ENCODE measurements around the gene GTSE1.

GTSE1 gene

DNA sequence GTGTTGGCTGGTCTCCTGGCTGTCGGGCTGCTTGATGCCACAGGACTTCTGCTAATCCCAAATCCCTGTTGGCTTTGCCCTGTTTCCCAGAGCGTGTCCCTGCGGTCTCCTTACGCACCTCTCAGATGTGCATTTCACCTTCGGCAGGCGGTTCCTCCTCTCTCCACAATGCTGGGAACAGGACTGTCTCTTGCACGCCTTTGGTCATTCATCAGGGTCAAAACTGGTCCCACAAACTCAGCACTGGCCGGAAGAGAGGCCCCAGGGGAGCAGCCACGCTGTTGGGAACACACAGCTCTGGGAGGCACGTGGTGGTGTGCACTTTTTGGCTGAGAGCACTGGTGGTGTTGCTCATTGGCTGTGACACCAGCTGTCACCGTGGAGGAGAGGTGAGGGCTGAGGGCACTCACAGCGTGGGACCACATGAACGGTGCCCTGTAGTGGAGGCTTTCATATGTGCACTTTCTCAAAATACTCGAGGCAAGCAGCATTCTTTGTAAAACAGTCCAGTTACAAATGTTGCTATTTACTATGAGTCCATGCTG lies 23.6 kb downstream of the GTSE1 start:
- no peaks in the 10 kb centered on the region for H3K27me3 ChIP-seq (ENCODE audit: control insufficient read depth, insufficient read depth, low read length)
- H3K9me3 ChIP-seq (ENCODE audit: control insufficient read depth, insufficient read depth, low read depth, low read length): no peaks in the 10 kb centered on the region
- H3K27ac ChIP-seq (ENCODE audit: low read depth, low read length): no peak overlapping the region
- H3K36me3 ChIP-seq (ENCODE audit: control insufficient read depth, insufficient read depth, low read length): peaks cover 84% of the 10 kb centered on the region
- no peaks in the 10 kb centered on the region for H3K4me1 ChIP-seq (ENCODE audit: control insufficient read depth, insufficient read depth, low read length)
- H3K4me3 ChIP-seq (ENCODE audit: low read depth, low read length): no peak overlapping the region
- H3K9ac ChIP-seq (ENCODE audit: low read length): no peak overlapping the region

DNA sequence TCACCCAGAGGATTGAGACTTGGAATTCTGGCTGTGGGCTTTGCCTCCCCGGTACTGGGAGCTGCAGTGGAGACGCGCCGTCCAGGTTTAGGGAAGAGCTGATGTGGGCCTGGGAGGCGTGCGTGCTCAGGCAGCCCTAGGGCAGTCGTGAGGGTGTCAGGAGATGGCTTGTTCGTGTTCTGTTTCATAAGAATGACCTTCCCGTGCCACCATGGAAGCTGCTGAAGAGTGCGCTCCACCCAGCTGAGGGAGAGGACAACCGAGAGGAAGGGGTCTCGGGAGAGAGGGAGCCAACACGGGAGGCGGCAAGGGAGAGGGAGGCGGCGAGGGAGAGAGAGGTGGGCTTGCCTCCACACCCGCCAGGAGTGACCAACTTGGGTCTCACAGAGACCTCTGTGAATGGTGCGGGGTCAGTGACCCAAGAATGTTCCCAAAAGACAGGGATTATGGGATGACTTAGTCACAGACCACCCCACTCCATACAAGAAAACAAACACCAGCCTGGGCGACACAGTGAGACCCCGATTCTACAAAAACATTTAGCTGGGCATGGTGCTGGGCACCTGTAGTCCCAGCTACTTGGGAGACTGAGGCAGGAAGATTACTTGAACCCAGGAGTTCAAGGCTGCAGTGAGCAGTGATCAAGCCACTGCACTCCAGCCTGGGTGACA lies 24.2 kb downstream of the GTSE1 start:
- Histone ChIP-seq H3K9me3 (ENCODE audit: control insufficient read depth, insufficient read depth, low read depth, low read length) (no peaks in the 10 kb centered on the region), H3K36me3 (ENCODE audit: control insufficient read depth, insufficient read depth, low read length) (peaks cover 84% of the 10 kb centered on the region), H3K4me3 (ENCODE audit: low read depth, low read length) (no peak overlapping the region), H3K27me3 (ENCODE audit: control insufficient read depth, insufficient read depth, low read length) (no peaks in the 10 kb centered on the region), H3K9ac (ENCODE audit: low read length) (no peak overlapping the region), H3K4me1 (ENCODE audit: control insufficient read depth, insufficient read depth, low read length) (no peaks in the 10 kb centered on the region), H3K27ac (ENCODE audit: low read depth, low read length) (no peak overlapping the region)

DNA sequence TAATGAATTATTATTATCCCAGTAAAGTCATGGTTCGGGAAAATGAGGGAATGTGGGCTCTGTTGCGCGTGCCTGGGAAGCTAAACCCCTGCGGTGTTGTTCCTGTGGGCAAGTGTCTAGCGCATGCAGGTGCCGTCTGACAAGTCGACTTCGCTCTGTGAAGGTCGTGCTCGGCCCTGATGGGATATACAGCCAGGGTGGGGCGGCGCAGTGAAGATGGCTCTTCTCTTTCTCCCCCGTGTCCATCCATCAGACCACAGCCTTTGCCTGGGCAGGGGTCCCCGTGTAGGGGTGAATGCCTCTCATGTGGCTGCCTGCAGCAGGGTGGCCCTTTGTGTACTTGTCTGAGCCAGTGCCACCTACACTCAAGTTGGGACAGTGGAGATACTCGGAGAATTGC lies 26.0 kb downstream of the GTSE1 start:
- Histone ChIP-seq H3K4me3 (ENCODE audit: low read depth, low read length) (no peak overlapping the region), H3K36me3 (ENCODE audit: control insufficient read depth, insufficient read depth, low read length) (peaks cover 85% of the 10 kb centered on the region), H3K9ac (ENCODE audit: low read length) (no peak overlapping the region), H3K27me3 (ENCODE audit: control insufficient read depth, insufficient read depth, low read length) (no peaks in the 10 kb centered on the region), H3K9me3 (ENCODE audit: control insufficient read depth, insufficient read depth, low read depth, low read length) (no peaks in the 10 kb centered on the region), H3K4me1 (ENCODE audit: control insufficient read depth, insufficient read depth, low read length) (no peaks in the 10 kb centered on the region), H3K27ac (ENCODE audit: low read depth, low read length) (no peak overlapping the region)

DNA sequence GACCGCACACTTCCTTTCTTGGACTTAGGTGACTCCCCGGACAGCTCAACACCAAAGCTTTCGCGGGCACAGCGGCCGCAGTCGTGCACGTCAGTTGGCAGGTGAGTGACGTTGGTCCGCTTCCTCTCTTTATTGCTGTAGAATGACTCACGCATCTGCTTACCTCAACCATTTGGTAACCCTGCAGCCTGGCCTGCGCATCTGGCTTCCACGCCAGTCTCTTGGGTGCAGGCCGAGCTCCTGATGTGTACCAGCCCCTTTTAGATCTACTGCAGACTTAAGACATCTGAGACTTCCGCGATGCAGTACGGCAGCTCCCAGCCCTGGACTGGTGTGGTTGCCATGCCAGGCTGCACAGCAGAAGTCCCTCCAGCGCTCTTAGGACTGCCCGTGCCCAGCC lies 26.5 kb downstream of the GTSE1 start:
- Histone ChIP-seq H3K4me3 (ENCODE audit: low read depth, low read length) (no peak overlapping the region), H3K9me3 (ENCODE audit: control insufficient read depth, insufficient read depth, low read depth, low read length) (no peaks in the 10 kb centered on the region), H3K27ac (ENCODE audit: low read depth, low read length) (no peak overlapping the region), H3K27me3 (ENCODE audit: control insufficient read depth, insufficient read depth, low read length) (no peaks in the 10 kb centered on the region), H3K9ac (ENCODE audit: low read length) (no peak overlapping the region), H3K4me1 (ENCODE audit: control insufficient read depth, insufficient read depth, low read length) (no peaks in the 10 kb centered on the region), H3K36me3 (ENCODE audit: control insufficient read depth, insufficient read depth, low read length) (peaks cover 85% of the 10 kb centered on the region)

DNA sequence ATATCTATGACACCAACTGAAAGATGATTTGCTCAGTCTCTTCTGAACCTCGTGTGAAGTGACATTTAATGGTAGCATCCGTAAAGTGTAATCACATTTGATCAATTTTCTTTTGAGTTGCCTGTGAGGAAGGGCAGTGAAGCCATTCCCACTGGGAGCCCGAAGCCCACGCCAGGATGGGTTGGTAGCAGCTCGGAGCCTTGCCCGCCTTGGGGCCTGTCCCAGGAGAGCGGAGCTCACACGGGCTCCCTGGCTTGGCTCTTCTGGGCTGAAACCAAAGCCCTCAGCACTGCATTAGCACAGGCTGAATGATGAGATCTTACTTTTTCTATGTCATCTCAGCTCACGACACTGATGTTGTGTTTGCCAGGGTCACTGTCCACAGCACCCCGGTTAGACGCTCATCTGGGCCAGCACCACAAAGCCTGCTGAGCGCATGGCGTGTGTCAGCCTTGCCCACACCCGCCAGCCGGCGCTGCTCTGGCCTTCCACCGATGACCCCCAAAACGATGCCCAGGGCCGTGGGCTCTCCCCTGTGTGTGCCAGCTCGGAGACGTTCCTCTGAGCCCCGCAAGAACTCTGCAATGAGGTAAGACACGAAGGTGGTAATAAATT lies 29.5 kb downstream of the GTSE1 start:
- no peaks in the 10 kb centered on the region for H3K4me1 ChIP-seq (ENCODE audit: control insufficient read depth, insufficient read depth, low read length)
- no peak overlapping the region for H3K9ac ChIP-seq (ENCODE audit: low read length)
- H3K36me3 ChIP-seq (ENCODE audit: control insufficient read depth, insufficient read depth, low read length): peaks cover 87% of the 10 kb centered on the region
- H3K27ac ChIP-seq (ENCODE audit: low read depth, low read length): no peak overlapping the region
- no peak overlapping the region for H3K4me3 ChIP-seq (ENCODE audit: low read depth, low read length)
- no peaks in the 10 kb centered on the region for H3K9me3 ChIP-seq (ENCODE audit: control insufficient read depth, insufficient read depth, low read depth, low read length)
- H3K27me3 ChIP-seq (ENCODE audit: control insufficient read depth, insufficient read depth, low read length): no peaks in the 10 kb centered on the region

DNA sequence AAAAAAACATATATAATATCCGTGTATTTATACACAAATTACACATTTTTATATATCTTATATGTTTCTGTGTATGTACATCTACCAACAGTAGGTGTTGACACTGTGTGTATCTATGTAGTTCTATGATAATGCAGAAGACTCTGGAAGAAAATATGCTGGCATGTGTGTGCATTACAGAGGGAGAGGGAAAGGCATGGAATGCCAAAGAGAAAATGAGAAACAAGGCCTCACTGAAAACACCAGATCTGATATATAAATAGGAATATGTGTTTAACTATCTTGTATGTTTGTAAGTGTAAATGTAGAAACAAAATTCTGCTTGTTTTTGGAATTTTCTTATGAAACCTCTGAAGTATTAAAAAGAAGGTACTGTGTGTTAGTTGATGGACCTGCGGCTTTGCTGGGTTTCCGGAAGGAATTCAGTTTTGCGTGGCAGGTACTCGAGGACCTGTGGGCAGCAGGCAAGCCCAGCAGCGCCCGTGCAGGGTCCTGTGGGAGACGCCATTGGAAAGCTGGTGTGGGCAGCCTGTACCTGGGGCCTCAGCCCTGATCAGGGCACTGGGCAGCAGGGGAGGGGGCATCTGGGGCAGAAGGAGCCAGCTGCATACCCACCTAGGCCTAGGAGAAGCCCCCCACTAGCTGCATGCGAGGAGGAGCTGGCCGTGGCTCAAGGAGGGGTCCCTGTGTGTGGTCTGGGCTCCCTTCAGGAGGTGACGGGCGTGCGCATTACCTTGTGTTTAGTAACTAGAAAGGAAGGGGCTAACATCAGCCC lies 31.2 kb downstream of the GTSE1 start:
- Histone ChIP-seq H3K9ac (ENCODE audit: low read length) (no peak overlapping the region), H3K36me3 (ENCODE audit: control insufficient read depth, insufficient read depth, low read length) (peaks cover 91% of the 10 kb centered on the region), H3K27me3 (ENCODE audit: control insufficient read depth, insufficient read depth, low read length) (no peaks in the 10 kb centered on the region), H3K9me3 (ENCODE audit: control insufficient read depth, insufficient read depth, low read depth, low read length) (no peaks in the 10 kb centered on the region), H3K4me3 (ENCODE audit: low read depth, low read length) (no peak overlapping the region), H3K4me1 (ENCODE audit: control insufficient read depth, insufficient read depth, low read length) (peaks cover 3% of the 10 kb centered on the region; the same call in 1 of the 2 replicates), H3K27ac (ENCODE audit: low read depth, low read length) (no peak overlapping the region)

DNA sequence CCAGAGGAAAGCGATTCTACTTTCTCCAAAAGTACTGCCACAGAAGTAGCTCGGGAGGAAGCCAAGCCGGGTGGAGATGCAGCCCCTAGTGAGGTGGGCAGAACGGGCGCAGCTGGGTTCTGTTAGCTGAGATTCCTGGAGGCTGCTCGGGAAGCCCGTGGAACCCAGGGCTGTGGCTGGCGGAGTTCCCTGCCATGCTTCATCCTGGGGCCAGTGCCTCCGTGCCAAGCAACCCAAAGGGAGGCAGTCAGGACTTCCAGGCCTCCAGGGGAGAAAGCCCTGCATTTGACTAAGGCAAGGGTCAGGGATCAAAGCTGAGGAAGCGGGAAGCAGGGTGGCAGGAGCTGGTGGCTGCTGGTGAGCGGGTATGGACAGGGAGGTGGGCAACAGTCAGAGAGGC lies 32.1 kb downstream of the GTSE1 start:
- H3K36me3 ChIP-seq (ENCODE audit: control insufficient read depth, insufficient read depth, low read length): peaks cover 87% of the 10 kb centered on the region

DNA sequence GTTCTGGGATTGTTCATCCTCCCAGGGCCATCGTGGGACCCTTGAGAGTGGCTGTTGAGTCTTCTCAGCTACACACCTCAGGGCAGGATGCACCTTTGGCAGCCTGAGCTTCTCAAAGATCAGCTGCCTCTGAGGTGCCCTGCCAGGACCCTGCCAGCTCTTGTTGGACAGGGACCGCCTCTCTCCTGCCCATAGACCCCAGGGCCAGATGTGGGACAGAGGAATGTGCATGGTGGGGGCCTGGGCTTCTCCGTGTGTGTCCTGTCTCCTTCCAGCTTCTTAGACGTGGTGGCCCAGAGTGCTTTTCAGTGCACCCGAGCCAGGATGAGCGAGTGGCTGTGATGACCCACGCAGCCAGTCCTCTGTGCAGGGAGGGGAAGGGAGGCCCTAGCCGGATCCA lies 32.9 kb downstream of the GTSE1 start:
- Histone ChIP-seq H3K9me3 (ENCODE audit: control insufficient read depth, insufficient read depth, low read depth, low read length) (no peaks in the 10 kb centered on the region), H3K27ac (ENCODE audit: low read depth, low read length) (no peak overlapping the region), H3K4me3 (ENCODE audit: low read depth, low read length) (no peak overlapping the region), H3K9ac (ENCODE audit: low read length) (no peak overlapping the region), H3K36me3 (ENCODE audit: control insufficient read depth, insufficient read depth, low read length) (peaks cover 81% of the 10 kb centered on the region), H3K4me1 (ENCODE audit: control insufficient read depth, insufficient read depth, low read length) (peaks cover 6% of the 10 kb centered on the region; the same call in 1 of the 2 replicates), H3K27me3 (ENCODE audit: control insufficient read depth, insufficient read depth, low read length) (no peaks in the 10 kb centered on the region)

More for the DNA sequence above, 32.1 kb downstream of the GTSE1 start:
- Histone ChIP-seq H3K27ac (ENCODE audit: low read depth, low read length) (no peak overlapping the region), H3K9ac (ENCODE audit: low read length) (no peak overlapping the region), H3K4me1 (ENCODE audit: control insufficient read depth, insufficient read depth, low read length) (peaks cover 3% of the 10 kb centered on the region; the same call in 1 of the 2 replicates), H3K9me3 (ENCODE audit: control insufficient read depth, insufficient read depth, low read depth, low read length) (no peaks in the 10 kb centered on the region), H3K4me3 (ENCODE audit: low read depth, low read length) (no peak overlapping the region), H3K27me3 (ENCODE audit: control insufficient read depth, insufficient read depth, low read length) (no peaks in the 10 kb centered on the region)

DNA sequence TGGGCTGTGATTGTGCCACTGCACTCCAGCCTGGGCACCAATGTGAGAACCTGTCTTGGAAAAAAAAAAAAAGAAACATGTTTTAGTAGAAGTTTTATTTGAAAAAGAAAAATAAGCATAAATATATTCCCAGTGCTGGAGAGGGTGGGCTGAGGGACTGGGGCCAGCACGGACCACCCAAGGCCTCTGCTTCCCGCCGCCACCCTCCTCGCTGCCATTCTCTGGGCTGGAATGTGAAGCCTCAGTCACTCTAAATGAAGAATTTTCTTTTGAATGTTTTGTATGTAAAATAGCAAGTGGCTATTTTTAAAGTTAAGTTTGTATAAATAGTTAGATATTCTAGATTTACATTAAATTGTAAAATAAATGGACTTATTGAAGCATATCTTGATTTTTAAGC lies 33.8 kb downstream of the GTSE1 start:
- Histone ChIP-seq H3K4me3 (ENCODE audit: low read depth, low read length) (no peak overlapping the region), H3K36me3 (ENCODE audit: control insufficient read depth, insufficient read depth, low read length) (peaks cover 74% of the 10 kb centered on the region), H3K9ac (ENCODE audit: low read length) (no peak overlapping the region), H3K4me1 (ENCODE audit: control insufficient read depth, insufficient read depth, low read length) (peaks cover 9% of the 10 kb centered on the region; the same call in 1 of the 2 replicates), H3K27me3 (ENCODE audit: control insufficient read depth, insufficient read depth, low read length) (no peaks in the 10 kb centered on the region), H3K27ac (ENCODE audit: low read depth, low read length) (no peak overlapping the region; the same call in 1 of the 2 replicates), H3K9me3 (ENCODE audit: control insufficient read depth, insufficient read depth, low read depth, low read length) (no peaks in the 10 kb centered on the region)

DNA sequence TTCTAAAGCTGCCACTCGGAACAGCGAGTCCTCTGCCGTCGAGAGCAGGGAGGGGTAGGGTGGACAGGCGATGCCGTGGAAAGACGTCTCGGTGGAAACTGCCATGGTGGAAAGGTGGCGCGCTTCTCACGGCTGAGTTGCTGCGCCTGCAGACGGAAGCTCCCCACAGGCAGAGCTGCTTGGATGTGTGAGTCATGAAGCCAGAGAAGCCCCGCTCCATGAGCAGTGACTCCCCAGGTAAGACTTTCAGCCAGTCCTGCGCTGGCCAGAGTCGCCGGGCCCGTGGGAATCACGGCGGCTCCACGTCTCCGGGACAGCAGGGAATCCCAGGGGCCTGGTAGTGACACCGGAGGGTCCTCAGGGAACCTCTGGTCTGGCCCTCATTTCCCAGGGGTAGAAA lies 34.8 kb downstream of the GTSE1 start:
- Histone ChIP-seq H3K27ac (ENCODE audit: low read depth, low read length) (peak overlapping the region; percentile 35; the same call in 1 of the 2 replicates), H3K4me1 (ENCODE audit: control insufficient read depth, insufficient read depth, low read length) (peaks cover 10% of the 10 kb centered on the region; the same call in 1 of the 2 replicates), H3K36me3 (ENCODE audit: control insufficient read depth, insufficient read depth, low read length) (peaks cover 64% of the 10 kb centered on the region), H3K9me3 (ENCODE audit: control insufficient read depth, insufficient read depth, low read depth, low read length) (no peaks in the 10 kb centered on the region), H3K9ac (ENCODE audit: low read length) (no peak overlapping the region), H3K4me3 (ENCODE audit: low read depth, low read length) (no peak overlapping the region), H3K27me3 (ENCODE audit: control insufficient read depth, insufficient read depth, low read length) (no peaks in the 10 kb centered on the region)
